ENCODE results near the gene TMED3.

The TMED3 gene

GRCh38 chr15:79310985-79311900 lies at the start of gene TMED3:
Gene TMED3, plus strand, starts transcription at chr15:79311112. Its CDS starts 138 bp downstream, at chr15:79311250.
- peak; percentile 59 to 70 for DNase-seq (ENCODE audit: low read depth in 2 of 2)

- DNase-seq (ENCODE audit: low read depth in 2 of 2), result no peak
Observed at GRCh38 chr15:79261836-79262235, 49.1 kb upstream of the TMED3 start.

GRCh38 chr15:79265167-79265566 lies 45.7 kb upstream of the TMED3 start:
- DNase-seq (ENCODE audit: low read depth in 2 of 2), result no peak

GRCh38 chr15:79265987-79266579 lies 44.8 kb upstream of the TMED3 start:
- no peak for DNase-seq (ENCODE audit: low read depth in 2 of 2)

- no peak for DNase-seq (ENCODE audit: low read depth in 2 of 2)
Observed at GRCh38 chr15:79282371-79283251, 28.3 kb upstream of the TMED3 start, which contains the start of gene ANKRD34C. Gene ANKRD34C, plus strand, starts transcription at chr15:79282722. Its CDS starts 10,563 bp downstream, at chr15:79293285.

- DNase-seq (ENCODE audit: low read depth in 2 of 2), result peak in 1 of 2 donors; percentile 13
Observed at GRCh38 chr15:79283252-79284048, 27.5 kb upstream of the TMED3 start.

- no peak for DNase-seq (ENCODE audit: low read depth in 2 of 2)
Observed at GRCh38 chr15:79290642-79291275, 20.2 kb upstream of the TMED3 start.

- no peak for DNase-seq (ENCODE audit: low read depth in 2 of 2)
Observed at GRCh38 chr15:79292011-79292410, 18.9 kb upstream of the TMED3 start.

GRCh38 chr15:79294075-79294474 lies 16.8 kb upstream of the TMED3 start:
- no peak for DNase-seq (ENCODE audit: low read depth in 2 of 2)

- DNase-seq (ENCODE audit: low read depth in 2 of 2), result no peak
Observed at GRCh38 chr15:79296583-79296982, 14.3 kb upstream of the TMED3 start.

- DNase-seq (ENCODE audit: low read depth in 2 of 2), result no peak
Observed at GRCh38 chr15:79299126-79299840, 11.6 kb upstream of the TMED3 start.

GRCh38 chr15:79299841-79300235 lies 11.1 kb upstream of the TMED3 start:
- no peak for DNase-seq (ENCODE audit: low read depth in 2 of 2)

- no peak for DNase-seq (ENCODE audit: low read depth in 2 of 2)
Observed at GRCh38 chr15:79307251-79307650, 3.7 kb upstream of the TMED3 start.

- DNase-seq (ENCODE audit: low read depth in 2 of 2), result no peak
Observed at GRCh38 chr15:79308874-79309273, 2.0 kb upstream of the TMED3 start.

- DNase-seq (ENCODE audit: low read depth in 2 of 2), result peak in 1 of 2 donors; percentile 4
Observed at GRCh38 chr15:79310612-79310984, 314 bp upstream of the TMED3 start.

- DNase-seq (ENCODE audit: low read depth in 2 of 2), result no peak
Observed at GRCh38 chr15:79311901-79312553, 1.1 kb downstream of the TMED3 start.

- no peak for DNase-seq (ENCODE audit: low read depth in 2 of 2)
Observed at GRCh38 chr15:79314186-79314585, 3.3 kb downstream of the TMED3 start.

- DNase-seq (ENCODE audit: low read depth in 2 of 2), result no peak
Observed at GRCh38 chr15:79314811-79315210, 3.9 kb downstream of the TMED3 start.

GRCh38 chr15:79315623-79316328 lies 4.9 kb downstream of the TMED3 start:
- no peak for DNase-seq (ENCODE audit: low read depth in 2 of 2)
